GM19023 (cell line): ENCODE results near the gene RARG.
"Not testable (repeated sequence)": the region's sequence is repeated elsewhere in the genome, so short reads cannot be mapped to it uniquely, and the experiment has no call there.

Experiments
- ATAC-seq: cut with Tn5 transposase; IDR thresholded peaks from one replicate; pipeline ENCODE4 v1.9.1; 2021; ENCODE audit warnings: mild to moderate bottlenecking, moderate library complexity; ENCODE audit not compliant: unreplicated experiment

The RARG gene

DNA sequence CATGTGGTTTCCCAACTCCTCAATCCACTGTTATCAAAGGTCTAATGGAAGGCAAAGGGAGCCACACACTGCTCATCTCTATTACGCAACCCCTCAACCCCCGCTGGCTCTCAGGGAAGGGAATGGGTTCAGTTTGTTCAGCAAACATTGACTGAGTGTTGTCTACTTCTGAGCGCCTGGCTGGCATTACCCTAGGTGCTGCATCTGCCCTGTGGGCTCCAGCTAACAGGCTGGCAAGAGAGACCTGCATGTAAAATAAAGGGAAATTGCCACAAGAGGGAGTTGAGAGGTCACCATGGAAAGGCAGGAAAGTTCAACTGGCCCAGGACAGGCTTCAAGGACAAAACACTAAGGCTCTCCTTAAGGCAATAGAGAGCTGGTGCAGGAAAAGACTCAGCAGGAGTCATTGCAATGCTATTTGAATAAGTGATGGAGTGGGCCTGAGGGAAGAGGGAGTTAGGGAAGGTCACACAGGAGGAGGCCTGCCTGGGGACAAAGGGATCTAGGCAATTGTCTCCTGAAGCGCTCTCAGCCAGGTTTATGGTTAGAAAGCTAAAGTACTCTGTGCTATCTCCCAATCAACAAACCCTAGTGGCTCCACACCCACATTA is 57.0 kb downstream of the RARG start:
- no peak for ATAC-seq

DNA sequence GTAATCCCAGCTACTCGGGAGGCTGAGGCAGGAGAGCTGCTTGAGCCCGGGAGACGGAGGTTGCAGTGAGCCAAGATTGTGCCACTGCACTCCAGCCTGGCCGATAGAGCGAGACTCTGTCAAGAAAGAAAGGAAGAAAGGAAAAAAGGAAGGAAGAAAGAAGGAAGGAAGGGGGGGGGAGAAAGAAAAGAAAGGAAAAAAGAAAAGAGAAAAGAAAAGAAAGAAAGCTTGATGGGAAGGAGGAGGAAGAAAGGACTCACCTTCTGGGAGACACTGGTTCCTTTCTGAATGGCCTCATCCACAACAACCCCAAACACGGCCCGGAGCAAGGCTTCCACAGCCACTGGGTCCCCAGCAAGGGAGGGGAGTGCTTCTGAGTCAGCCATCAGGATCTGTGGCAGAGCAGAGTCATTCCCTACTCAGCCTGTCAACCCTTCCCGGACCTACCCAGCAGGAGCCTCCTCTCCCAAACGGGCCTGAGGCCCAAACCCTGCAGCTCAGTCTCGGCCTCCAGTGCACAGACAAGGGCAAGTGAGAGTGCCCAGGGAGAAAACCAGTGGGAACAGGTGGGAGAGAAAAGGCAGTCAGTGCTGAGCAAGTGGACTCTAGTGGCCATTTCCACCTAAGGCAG is 58.8 kb downstream of the RARG start:
- no peak for ATAC-seq

DNA sequence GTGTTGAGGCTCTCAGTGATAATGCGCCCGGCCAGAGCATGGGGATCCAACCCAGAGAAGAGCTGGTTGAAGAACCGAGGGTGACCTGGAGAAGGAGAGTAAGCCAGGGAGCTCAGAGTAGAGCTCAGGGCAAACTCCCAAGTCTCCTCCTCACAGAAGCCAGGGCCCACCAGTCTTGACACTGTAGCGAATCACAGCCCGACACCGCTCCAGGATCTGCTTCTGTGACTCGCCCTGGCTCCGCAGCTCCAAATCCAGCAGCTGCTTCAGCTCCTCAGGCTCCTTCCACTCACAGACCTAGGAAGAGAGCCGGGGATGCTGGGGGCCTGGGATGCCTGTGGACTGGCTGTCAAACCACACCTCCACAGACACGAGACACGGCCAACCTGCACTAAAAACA is 59.7 kb downstream of the RARG start:
- ATAC-seq: no peak

DNA sequence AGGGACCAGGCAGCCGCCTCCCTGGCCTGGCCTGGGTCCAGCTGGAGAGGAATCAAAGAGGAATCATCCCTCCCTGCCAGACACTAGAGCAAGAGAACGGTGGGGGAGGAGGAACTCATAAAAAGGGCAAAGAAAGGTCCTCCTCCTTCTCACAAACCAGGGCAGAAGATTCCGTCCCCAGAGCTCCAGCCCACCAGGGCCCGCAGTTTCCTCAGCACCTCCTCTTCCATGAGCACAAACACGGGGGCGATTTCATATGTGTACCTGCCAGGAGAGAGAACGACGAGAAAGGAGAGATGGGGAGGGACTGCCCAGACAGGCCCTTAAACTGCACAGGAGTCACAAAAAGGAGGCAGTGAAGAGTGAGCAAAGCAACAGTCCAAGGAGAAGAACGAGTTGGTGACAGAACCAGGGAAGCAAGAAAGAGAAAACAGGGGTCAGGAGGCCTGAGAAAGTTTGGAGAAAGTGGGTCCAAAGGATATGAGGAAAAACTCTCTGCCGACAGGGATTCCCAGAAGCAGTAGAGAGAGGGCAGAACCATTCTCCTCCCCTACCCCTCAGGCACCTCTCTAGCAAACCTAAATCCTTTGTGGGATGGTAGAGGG is 60.2 kb downstream of the RARG start:
- no peak for ATAC-seq

DNA sequence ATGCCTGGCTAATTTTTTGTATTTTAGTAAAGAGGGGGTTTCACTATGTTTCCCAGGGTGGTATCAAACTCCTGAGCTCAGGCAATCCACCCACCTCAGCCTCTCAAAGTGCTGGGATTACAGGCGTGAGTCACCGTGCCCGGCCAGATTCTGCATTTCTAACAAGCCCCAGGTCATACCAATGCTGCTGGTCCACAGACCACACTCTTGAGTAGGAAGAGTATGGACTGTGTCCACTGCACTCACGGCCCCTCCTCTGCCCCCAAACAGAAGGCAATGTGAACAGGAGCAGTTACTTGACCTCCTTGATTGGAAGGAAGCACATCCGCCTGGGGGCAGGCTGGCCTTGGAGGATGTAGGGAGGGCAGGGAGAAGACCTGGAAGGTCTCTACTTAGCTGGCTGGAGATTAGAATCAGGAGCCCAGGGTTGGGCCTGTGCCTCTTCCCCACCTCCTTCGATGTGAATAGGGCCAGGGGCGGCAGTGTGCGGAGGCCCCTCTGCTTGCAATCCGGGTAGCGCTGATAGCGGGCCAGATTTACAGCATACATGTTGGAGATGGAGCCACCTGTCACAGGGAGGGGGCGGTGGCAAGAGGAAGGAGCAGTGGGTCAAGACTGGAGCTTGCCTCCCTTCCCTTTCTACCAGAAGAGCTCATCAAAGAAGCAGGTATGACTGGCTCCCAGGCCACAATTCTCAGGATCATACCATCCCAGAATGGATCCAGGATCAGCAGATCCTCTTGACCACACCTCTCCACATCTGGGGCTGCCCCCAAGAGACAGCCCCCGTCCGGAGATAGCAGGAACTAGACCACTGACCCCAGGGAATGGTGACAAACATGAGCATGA is 60.9 kb downstream of the RARG start:
- no peak for ATAC-seq

DNA sequence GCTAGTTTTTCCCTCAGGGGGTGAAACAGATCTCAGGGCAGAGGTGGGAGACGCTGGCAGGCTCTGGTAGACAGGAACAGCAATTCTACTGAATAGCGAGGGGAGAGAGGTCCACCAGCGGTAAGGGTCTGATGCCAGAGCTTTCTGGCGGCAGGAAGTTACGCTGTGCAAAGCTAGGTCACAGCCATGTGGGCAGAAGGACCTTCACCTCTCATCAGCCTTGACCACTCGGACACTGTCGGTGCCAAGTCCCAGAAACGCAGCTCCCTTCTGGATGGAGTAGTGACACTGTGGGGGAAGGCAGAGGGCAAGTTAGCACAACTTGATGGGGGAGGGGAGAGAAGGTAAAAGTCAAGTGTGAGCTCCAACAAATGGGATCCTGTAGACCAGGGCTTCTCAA is 61.8 kb downstream of the RARG start:
- ATAC-seq: no peak

DNA sequence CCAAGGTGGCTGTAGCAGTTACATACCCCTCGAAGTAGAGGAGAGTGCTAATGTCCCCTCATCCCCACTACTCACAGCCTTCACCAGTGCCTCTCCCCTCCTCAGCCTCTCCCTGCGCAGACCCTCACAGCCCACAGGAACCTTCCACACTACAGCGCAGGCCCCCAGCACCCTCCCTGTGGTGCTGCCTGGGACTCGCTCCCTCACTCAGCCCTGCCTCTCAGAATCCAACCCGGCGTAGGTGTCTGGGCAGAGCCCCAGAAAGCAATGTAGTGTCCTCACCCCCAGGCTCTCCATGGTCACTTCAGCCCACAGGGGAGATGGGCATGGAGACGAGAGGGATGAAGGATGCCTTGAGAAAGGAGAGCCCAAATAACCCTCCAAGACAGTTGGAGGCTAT is 62.4 kb downstream of the RARG start:
- ATAC-seq: no peak

DNA sequence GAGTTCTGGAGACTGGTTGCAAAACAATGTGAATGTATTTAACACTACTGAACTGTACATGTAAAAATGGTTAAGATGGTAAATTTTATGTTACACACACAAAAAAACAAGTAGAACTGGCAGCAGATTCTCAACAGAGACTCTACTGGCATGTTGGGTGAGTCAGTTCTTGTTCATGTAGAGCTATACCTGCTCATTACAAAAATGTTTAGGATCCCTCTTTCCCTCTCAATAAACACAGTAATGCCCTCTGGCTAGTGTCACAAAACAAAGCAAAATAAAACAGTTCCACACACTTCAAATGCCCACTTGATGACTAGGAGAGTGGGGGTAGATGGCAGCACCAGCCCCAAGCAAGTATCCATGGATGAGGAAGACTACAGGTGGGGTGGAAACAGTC is 65.2 kb downstream of the RARG start:
- ATAC-seq: no peak

DNA sequence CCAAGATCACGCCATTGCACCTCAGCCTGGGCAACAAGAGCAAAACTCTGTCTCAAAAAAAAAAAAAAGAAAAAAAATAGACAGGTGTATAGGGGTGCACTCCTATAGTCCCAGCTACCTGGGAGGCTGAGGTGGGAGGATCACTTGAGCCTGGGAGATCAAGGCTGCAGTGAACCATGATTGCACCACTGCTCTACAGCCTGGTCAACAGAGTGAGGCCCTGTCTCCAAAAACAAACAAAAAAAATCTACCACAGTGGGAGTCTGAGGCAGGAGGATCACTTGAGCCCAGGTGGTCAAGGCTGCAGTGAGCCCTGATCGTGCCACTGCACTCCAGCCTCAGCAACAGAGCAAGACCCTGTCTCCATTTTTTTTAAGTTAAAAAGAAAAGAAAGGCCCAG is 69.0 kb downstream of the RARG start:
- ATAC-seq: not testable (repeated sequence)

DNA sequence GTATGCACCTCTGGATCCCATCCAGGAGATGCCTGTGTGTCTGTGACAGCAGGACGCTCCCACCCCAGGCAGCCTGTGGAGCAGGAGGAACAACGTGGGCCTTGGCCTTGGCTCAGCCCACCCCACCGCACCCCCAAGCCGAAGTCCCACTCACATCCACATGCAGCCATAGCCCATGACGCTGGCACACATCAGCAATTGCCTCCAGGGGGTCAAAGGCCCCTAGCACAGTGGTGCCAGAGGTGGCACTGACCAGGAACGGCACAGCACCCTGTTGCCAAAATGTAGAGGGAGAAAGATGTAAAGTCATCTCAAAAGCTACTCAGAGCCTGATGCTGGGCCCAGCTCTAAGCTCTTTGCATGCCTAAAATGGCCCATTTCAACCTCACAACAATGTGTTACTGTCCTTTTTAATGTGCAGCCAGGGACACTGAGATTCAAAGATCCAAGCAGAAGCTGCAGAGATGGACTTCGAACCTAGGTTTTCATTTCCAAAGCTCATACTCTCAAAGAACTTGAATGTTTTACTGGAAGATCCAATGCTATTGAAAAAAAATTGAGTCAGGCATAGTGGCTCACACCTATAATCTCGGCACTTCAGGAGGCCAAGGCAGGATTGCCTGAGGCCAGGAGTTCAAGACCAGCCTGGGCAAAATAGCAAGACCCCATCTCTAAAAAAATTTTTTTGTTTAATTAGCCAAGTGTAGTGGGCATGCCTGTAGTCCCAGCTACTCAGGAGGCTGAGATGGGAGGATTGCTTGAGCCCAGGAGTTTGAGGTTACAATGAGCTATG is 70.7 kb downstream of the RARG start:
- ATAC-seq: no peak

DNA sequence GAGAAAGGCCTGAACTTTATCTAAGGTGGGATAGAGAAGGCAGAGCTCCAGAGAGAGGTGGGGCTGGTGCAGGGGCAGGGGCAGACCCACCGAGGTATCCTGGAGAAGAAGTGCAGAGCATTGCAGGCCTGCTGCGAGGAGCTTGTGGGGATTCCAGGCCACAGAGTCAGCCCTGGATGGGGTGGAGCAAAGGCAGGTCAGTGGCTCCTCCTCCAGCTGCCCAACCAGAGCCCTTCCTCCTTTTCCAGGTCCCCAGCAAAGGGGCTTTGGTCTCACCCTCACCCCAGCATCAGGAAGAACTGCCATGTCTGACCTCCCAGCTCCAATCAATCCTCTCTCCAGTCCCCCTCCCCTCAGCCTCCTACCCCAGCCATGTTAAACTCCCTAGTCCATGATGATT is 71.3 kb downstream of the RARG start:
- ATAC-seq: no peak
